KOPT-K1 (cell line): ENCODE data around the gene SLC25A48.

ENCODE experiments used
- H3K27ac ChIP-seq: fragments of 200-600 bp; sonication (generic); 2 replicates; pipeline ENCODE4 v1.5.1; 2016; ENCODE audit warnings: antibody characterized with exemption, mild to moderate bottlenecking, low read depth, low read length; ENCODE audit not compliant: poor library complexity, severe bottlenecking
- H3K36me3 ChIP-seq: fragments of 200-600 bp; sonication (generic); 2 replicates; pipeline ENCODE4 v1.5.1; 2017; ENCODE audit warnings: antibody characterized with exemption, mild to moderate bottlenecking, low read length, moderate library complexity; ENCODE audit not compliant: insufficient read depth
- H3K9me3 ChIP-seq: fragments of 200-600 bp; sonication (generic); 2 replicates; pipeline ENCODE4 v1.5.1; 2017; ENCODE audit warnings: antibody characterized with exemption, low read length, mild to moderate bottlenecking; ENCODE audit not compliant: insufficient read depth, poor library complexity, severe bottlenecking

SLC25A48 gene

DNA sequence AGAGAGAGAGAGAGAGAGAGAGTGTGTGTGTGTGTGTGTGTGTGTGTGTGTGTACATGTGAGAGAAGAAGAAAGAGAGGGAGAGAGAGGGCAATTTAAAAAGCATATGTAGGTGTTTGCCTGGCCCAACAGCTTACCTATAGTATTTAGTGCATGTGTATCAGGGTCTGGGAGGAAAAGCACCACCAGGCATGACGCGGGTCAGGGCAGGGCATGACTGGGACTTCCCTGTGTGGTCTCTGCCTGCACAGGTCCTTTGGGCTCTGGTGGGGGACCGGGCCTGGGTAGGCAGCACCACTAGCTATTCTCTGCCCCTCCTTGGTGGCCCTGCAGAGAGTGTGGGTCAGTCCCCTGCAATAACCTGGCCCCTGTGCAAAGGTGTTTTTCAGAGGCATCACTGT is 45.1 kb downstream of the SLC25A48 start:
- Histone ChIP-seq H3K27ac (no peak overlapping the region), H3K9me3 (no peaks in the 10 kb centered on the region), H3K36me3 (no peaks in the 10 kb centered on the region)

DNA sequence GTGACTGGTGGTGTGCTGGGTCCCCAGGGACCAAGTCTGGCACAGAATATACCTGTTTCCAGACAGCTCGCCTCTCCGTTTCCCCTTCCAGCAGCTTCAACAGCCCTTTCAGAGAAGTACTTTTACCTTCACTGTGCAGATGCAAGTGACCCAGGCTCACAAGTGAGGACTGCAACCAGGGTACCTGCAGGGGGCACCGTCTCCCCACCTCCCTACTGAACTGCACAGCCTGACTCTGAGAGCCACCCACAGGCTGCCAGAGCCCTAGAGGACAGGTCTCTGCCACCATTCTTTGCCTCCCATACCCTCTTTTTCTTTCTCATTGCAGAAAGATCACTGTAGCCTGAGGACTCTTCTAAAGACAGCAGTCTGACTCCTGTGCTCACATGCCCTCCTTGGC is 45.8 kb downstream of the SLC25A48 start:
- no peaks in the 10 kb centered on the region for H3K9me3 ChIP-seq
- no peaks in the 10 kb centered on the region for H3K36me3 ChIP-seq
- no peak overlapping the region for H3K27ac ChIP-seq

DNA sequence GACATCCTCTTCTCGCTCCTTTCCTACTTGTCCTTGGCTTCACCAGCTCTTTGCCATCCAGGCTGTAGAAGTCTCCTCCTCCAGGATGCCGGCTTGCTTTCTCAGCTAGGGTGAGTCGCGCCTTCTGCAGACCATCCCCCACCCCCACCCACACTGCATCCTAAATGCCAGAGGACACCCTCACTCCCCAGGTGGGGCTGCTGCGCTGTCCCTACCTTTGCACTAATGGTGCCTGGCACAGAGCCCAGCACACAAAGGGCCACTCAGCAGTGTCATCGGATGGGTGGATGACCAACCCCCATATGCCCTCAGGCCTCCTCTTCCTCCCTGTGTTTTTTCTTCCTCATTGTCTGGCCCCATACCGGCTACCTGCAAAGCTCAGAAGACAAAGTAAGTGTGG is 46.3 kb downstream of the SLC25A48 start:
- no peak overlapping the region for H3K27ac ChIP-seq

DNA sequence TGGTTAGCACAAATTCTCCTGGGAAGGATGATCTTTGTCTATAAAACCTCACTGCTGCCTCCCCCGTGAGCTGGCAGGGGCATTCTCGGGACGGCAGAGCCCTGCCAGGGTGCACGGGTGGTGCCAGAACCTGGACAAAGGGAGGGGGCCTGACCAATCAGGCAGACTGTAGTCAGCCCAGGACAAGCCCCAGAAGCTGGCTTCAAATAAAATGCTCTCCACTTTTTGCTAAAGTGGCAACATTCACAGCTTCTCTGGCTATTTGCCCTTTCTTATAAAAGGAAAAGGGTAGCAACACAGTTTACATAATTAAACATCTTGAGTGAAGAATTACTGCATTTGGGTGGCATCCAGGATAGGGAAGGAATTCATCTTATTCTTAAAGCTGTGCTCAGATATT is 46.8 kb downstream of the SLC25A48 start:
- Histone ChIP-seq H3K9me3 (no peaks in the 10 kb centered on the region), H3K36me3 (no peaks in the 10 kb centered on the region), H3K27ac (no peak overlapping the region)

More for the DNA sequence above, 46.3 kb downstream of the SLC25A48 start:
- Histone ChIP-seq H3K9me3 (no peaks in the 10 kb centered on the region), H3K36me3 (no peaks in the 10 kb centered on the region)

DNA sequence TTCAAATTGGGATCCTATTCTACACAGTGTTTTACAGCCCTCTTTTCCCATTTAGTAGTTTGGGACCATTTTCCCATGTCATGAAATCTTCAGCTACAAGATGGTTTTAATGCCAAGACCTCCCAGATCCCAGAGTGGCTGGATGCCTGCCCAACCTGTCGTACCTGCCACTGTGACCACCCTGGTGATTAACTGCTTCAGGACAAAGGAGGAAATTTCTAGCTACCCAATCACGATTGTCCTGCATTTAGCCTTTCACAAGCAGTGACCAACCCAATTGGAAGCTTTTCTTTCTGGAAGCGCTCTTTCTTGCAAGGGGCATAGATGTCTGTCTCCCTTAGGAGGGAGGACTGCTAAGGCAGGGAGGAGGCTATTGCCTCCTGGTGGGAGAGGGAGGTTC is 47.4 kb downstream of the SLC25A48 start:
- H3K9me3 ChIP-seq = no peaks in the 10 kb centered on the region
- no peak overlapping the region for H3K27ac ChIP-seq
- no peaks in the 10 kb centered on the region for H3K36me3 ChIP-seq

DNA sequence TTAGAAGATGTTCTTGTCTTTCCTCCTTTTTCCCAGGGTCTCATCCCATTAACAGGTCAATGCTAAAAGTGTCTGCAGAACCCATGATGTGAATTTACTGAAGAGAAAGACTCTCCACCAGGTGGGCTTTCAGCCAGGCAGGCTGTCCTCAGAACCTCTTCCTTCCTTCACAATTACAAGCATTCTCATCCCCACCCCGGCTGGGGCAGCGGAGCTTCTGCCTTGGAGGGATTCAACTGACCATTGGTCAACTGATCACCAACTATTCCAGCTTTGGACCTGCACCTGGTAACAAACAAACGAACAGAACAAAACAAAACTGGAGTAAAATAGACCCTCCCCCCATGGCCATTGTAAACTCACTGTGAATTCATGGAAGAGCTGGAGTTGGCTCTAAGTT is 48.6 kb downstream of the SLC25A48 start:
- H3K27ac ChIP-seq = no peak overlapping the region
- H3K9me3 ChIP-seq = no peaks in the 10 kb centered on the region
- no peaks in the 10 kb centered on the region for H3K36me3 ChIP-seq

DNA sequence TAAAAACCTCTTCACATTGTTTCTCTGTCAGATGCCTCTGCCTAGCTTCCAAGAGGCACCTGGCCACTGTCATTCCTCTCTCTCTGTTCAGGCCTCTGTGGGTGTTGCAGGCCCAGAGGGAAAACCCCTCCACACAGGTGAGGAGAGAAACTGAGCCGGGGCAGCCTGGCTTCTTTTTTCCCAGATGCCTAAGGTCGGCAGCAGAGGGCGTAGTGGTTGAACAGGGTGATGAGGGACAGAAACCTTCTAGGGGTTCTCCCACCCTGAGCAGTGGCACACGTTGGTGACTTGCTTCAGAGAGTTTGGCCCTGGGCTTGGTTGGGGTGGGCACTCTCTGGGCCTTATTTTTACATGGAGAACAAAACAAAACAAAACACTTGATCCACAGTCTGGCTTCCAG is 49.0 kb downstream of the SLC25A48 start:
- Histone ChIP-seq H3K27ac (no peak overlapping the region), H3K9me3 (no peaks in the 10 kb centered on the region), H3K36me3 (no peaks in the 10 kb centered on the region)

DNA sequence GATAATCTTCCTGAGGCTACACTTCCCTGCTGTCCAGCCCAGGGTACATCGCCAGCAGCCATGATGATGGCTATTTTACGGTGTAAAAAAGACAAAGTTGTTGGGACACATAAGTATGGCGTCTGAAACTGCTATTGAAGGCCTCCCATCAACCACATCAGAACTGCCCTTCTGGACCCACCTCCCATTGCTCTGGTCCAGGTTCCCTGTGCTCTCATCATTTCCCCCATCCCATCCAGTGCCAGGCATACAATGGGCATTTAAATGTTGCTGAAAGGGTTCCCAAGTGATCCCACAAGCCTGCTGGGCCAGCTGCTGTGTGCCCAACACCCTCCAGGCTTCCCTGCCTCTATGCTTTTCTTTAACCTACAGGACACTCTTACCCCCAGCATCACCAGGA is 50.6 kb downstream of the SLC25A48 start:
- no peaks in the 10 kb centered on the region for H3K9me3 ChIP-seq
- no peaks in the 10 kb centered on the region for H3K36me3 ChIP-seq
- H3K27ac ChIP-seq = no peak overlapping the region

DNA sequence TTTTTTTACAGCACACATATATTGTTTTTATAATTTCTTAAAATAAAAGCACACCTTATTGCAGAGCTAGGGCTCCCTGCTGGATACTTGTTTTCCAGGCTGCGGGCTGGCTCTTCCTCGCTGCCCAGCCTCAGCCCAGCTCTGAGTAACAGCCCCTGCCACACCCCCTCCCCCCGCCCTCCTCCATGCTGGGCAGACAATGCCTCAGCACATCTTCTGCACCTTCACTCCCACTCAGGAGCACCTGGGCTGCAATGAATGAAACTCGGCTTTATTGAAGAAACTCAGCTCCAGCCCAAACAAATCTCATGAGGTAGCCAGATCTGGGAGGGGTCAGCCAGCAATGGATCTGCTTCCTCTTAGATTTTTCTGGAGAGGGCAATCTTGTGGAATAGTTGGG is 51.7 kb downstream of the SLC25A48 start:
- Histone ChIP-seq H3K9me3 (no peaks in the 10 kb centered on the region), H3K27ac (no peak overlapping the region)

DNA sequence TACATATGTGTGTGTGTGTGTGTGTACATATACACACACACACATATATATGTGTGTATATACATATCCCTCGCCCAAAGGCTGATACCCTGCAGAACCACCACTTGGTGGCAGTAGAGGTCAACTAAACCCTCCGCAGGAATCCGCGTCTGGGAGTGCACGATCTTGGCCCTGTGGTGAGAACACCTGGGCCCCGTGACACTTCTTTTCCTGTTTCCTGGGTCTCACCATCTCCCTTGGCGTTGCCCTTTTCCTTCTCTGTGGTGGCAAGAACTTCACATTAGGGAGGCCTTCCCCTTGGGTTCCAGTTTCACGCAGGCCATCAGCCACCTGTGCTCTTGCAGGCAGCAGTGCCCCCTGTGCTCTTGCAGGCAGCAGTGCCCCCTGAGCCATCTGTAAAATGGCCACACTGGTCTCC is 53.0 kb downstream of the SLC25A48 start:
- Histone ChIP-seq H3K27ac (no peak overlapping the region), H3K9me3 (no peaks in the 10 kb centered on the region), H3K36me3 (no peaks in the 10 kb centered on the region)

More for the DNA sequence above, 51.7 kb downstream of the SLC25A48 start:
- H3K36me3 ChIP-seq = no peaks in the 10 kb centered on the region

DNA sequence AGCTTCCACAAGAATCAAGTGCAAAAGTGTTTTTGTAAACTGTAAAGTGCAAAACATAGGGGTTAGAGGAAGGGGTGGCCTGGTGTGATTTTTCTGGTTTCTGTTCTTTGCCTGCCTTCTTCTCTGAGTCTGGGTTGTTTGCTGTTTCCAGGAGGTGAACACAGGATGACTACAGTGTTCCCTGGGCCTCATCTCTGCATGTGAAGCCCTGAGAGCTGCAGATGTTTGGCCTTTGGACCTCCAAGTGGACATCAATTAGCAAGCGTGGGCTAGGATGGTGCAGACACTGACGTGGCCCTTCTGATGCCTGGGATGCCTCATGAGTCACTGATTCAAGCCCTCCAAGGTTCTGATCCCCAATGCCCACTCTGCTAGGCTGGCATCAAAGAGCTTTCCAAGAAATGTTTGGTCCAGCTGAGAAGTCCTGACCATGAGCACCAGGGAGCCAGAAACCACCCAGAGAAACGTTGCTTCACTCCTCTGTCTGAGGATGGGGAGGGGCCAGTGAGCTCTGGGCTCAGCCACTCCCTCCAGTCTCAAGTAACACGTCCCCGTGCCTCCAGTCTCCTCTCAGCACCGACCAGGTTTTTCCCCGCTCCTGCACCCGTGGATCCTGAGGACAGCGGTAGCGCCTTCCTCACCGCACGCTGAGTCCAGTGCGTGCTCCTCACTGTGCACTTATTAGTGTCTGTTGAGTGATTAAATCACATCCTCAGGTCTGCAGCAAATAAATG is 53.6 kb downstream of the SLC25A48 start:
- H3K36me3 ChIP-seq = no peaks in the 10 kb centered on the region
- no peaks in the 10 kb centered on the region for H3K9me3 ChIP-seq
- H3K27ac ChIP-seq = no peak overlapping the region

DNA sequence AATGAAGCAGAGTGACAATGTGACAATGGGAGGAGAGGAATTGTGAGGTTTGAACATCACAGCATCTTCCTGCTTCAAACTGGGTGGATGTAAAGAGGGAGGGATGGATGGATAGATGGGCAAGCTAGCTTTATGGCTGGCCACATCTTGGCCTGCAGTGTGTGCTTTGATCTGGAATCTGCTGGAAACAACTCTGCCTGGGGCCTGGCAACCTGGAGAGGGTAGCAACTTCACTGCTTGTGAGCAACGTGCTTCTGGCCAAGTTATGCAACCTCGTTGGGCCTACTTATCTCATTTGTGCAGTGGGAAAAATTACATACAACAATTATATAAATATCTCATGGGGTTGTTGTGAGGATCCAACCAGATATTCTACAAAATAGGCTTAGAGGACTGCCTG is 55.8 kb downstream of the SLC25A48 start:
- Histone ChIP-seq H3K9me3 (no peaks in the 10 kb centered on the region), H3K27ac (no peak overlapping the region), H3K36me3 (no peaks in the 10 kb centered on the region)

DNA sequence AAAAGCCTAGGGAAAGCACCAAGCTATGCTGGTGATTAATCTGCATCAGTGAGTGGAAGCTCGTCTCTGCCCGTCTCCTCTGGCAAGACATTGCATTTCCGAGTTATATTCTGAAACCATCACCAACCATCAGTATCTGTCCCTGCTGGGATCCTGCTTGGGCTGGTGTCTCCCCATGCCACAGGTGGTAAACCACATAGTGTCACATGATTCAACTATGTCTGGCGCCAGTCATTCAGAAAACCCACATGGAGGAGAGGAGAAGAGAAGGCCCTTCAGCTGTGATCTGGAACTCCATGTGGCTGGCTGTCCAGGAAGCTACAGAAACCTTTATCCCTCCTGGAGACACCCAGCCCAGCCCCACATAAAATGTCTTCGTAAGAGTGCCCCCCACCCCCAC is 56.4 kb downstream of the SLC25A48 start:
- no peak overlapping the region for H3K27ac ChIP-seq
- no peaks in the 10 kb centered on the region for H3K9me3 ChIP-seq
- H3K36me3 ChIP-seq = no peaks in the 10 kb centered on the region

DNA sequence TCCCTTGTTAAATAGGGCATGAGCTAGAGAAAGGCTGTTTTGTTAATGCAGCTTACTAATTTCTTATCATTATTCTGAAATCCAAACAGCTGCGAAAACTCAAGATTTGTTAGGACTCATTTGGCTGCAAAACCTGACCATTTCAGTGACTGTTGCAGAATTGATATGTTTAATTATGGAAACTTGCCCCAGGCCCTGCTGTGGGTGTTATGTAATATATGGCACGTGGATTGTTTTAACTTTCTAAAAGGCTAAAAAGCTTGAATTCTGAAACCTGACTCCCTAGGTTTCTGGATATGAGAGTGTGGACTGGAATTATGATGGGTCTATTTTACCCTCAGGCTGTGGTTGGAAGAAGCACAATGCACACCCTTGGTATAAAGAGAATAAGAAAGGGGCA is 56.8 kb downstream of the SLC25A48 start:
- Histone ChIP-seq H3K9me3 (no peaks in the 10 kb centered on the region), H3K36me3 (no peaks in the 10 kb centered on the region), H3K27ac (no peak overlapping the region)

DNA sequence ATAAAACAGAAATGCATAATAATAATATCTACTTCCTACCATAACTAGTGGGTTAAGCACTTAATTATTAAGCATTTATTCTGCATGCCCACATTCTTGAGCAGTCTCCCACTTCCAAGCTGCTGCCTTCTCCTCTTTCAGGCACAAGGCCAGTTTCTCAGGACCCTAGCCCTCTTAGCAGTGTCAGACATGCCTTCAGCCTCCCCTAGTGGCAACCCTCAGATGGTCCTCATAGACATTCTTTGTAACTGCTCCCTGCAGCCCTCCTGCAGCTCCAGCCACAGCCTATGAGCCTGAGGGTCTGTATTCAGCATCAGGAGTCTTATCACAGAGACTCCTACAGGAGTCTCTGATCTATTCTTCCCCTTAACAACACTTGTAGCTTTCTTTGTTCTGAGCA is 57.3 kb downstream of the SLC25A48 start:
- Histone ChIP-seq H3K27ac (no peak overlapping the region), H3K36me3 (no peaks in the 10 kb centered on the region)

DNA sequence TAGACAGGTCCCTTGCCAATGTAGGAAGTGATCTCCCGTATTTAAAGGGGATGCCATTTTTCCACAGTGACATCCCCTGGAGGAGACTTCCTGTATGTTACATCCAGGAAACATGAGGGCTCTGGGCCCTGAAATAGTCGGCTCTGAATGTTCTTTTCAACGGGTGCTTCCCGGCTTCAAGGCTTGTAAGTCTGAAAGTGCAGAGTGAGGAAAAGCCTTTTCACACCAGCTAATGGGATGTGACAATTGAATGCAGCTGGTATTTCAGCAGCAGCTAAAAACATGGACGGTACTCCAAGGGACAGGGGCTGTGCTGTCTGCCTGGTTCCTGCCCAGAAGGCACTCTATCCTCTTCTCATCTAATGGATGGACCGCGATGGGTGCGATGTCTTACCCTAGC is 59.8 kb downstream of the SLC25A48 start:
- Histone ChIP-seq H3K36me3 (no peaks in the 10 kb centered on the region), H3K27ac (no peak overlapping the region)

More for the DNA sequence above, 57.3 kb downstream of the SLC25A48 start:
- H3K9me3 ChIP-seq = no peaks in the 10 kb centered on the region

More for the DNA sequence above, 59.8 kb downstream of the SLC25A48 start:
- no peaks in the 10 kb centered on the region for H3K9me3 ChIP-seq
